A204.1 (cell line): ENCODE data around the gene OTOGL.
"Not testable (repeated sequence)": the region's sequence is repeated elsewhere in the genome, so short reads cannot be mapped to it uniquely, and the experiment has no call there.

Experiments used
- FAIRE-seq: peaks from 2 replicates; lab custom pipeline; 2012; peaks lifted over from hg19 to GRCh38; lab: Jason Lieb, UNC

Gene OTOGL

DNA sequence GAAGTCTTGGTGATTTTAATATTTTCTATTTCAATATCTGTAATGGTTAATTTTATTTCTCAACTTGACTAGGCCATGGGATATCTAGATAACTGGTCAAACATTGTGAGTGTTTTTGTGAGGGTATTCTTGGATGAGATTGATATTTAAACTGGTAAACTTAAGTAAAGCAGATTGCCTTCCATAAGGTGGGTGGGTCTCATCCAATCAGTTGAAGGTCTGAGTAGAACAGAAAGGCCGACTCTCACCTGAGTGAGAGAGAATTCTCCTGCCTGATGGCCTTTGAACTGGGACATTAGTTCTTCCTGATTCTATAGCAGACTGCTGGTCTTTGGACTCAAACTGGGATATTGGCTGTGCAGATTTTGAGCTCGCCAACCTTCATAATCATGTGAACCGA is 36.3 kb downstream of the OTOGL start:
- no peak for FAIRE-seq

DNA sequence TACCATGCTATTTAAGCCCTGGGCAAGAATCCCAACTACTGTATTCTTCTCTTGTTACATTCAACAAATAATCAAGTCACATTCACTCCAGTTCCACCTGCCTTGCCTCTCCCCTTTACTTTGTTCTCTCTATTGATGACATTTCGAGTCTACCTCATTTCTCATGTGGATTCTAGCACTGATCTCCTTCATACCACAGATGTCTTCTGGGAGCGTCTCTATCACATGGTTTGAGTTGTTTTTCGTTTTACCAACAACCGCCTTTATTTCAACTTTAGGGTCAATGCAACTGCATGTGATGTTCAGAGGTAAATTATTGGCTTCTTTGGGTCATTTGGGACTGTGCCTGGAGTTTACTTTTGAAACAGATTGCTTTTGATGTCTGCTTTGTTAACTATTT is 40.7 kb downstream of the OTOGL start:
- FAIRE-seq, result no peak

DNA sequence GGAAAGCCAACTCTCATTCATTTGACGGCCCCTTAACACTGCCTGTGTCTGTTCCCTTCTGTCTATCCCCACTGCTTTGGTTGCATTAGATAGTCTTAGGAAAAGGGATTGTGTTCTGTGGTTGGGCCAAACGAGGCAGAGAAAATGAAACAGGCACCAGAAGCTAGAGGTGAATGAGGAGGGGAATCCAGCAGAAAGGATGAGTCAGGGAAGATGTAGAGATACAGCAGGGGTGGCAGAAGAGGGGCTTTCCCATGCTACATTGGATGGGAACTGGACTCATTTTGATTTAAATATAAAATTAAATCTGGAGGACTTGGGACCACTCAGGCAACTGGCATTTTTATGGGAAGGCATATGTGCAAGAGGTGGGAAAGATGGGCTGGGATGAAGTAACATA is 43.3 kb downstream of the OTOGL start:
- FAIRE-seq, result no peak

DNA sequence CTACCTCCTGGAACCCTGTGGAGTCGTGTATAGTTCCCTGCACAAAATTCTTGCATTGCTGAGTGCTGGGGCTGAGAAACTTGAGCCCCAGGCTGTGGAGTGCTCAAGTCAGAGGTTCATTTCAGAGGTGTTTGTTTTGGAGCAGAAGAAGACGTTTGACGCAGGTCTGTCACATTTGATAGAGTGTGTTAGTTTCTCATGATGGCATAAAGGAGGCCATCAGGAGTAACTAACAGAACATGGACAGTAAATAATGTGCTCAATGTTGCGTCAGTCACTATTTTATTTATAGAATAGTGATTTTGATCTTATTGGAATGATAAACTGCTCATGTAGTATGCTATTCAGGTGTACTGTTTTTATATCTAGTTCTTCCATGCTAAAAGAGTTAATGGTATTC is 44.2 kb downstream of the OTOGL start:
- FAIRE-seq, result no peak

DNA sequence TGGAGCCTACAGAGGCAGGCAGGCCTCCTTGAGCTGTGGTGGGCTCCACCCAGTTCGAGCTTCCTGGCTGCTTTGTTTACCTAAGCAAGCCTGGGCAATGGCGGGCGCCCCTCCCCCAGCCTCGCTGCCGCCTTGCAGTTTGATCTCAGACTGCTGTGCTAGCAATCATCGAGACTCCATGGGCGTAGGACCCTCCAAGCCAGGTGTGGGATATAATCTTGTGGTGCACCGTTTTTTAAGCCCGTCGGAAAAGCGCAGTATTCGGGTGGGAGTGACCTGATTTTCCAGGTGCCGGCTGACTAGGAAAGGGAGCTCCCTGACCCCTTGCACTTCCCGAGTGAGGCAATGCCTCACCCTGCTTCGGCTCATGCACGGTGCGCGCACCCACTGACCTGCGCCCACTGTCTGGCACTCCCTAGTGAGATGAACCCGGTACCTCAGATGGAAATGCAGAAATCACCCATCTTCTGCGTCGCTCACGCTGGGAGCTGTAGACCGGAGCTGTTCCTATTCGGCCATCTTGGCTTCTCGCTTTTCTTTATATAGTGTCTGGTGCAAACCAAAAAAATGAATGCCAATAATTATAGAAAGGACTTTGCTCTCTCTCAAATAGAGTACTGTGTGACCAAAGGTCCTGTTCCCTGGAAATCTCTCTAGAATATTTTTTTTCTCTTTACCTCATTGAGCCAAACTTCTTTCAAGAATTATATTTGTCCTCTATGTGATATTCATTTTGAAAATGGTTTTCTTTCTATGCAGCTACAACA is 50.4 kb downstream of the OTOGL start:
- FAIRE-seq, result not testable (repeated sequence)

DNA sequence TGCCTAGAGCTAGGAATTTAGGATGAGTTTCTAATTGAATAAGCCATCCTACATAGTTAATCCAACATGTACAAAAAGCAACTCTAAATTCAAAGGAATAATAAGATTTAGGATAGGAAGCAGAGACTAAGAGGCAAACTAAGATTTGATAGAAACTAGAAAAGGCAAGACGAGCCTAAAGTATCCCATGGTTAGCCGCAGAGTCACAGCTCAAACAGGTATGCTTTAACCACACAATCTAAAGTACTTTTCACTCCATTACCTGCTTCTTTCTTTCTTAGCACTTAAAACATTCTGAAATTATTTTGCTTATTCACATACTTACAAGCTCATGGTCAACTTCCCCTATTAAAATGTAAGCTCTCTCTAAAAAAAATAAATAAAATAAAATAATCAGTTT is 51.8 kb downstream of the OTOGL start:
- FAIRE-seq, result no peak

DNA sequence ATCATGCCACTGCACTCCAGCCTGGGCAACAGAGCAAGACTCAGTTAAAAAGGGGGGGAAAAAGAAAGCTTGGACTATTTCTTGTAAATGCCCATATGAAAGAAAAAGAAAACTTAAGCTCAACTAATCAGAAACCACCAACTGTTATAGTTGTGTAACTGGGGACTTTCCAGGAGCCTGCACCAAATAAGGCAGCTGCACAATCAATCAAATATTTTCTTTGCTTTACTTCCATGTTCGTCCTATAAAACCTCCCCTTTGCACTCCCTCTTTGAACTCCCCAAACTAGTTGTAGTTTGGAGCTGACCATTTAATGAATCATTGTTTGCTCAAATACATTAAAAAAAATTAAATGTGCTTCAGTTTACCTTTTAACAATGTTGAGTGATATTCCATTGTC is 54.9 kb downstream of the OTOGL start:
- no peak for FAIRE-seq

DNA sequence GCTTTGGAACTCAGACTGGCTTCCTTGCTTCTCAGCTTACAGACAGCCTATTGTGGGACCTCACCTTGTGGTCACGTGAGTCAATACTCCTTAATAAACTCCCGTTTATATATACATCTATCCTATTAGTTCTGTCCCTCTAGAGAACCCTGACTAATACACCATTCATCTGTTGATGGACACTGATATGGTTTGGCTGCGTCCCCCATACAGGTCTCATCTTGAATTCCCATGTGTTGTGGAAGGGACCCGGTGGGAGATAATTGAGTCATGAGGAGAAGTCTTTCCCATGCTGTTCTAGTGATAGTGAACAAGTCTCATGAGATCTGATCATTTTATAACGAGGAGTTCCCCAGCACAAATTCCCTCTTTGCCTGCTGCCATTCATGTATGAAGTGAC is 57.0 kb downstream of the OTOGL start:
- no peak for FAIRE-seq

DNA sequence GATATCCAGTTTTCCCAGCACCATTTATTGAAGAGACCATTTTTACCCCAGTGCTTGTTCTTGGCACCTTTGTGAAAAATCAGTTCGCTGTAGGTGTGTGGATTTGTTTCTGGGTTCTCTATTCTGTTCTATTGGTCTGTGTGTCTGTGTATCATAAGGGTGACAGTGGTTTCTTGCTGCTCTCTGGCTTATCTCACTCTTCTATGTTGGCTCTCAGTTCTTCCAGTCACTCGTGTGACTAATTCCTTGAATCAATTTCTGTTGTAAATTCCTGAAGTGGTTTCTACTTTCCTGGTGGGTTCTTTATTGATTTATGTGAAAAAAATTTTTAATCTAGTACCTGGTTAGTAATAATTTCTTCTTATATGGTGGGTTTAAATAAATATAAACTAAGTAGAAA is 58.3 kb downstream of the OTOGL start:
- FAIRE-seq, result no peak

DNA sequence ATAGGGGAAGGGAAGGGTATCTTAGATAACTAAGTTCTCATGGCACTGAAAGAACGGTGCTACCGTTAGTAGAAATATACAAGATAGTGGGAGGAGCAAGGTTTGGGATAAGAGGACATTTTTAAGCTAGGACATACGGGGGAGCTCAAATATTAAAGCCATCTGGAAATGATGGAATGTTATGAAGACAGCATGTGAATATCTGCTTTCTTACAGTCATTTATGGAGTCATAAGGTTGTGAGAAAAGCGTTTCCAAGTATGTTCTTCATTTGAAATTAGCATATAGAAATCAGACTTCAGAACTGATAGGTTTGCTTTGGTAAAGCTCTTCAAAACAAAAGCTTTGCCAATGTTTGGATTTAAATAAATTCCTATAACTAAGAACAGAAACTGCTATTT is 62.3 kb downstream of the OTOGL start:
- FAIRE-seq, result no peak

DNA sequence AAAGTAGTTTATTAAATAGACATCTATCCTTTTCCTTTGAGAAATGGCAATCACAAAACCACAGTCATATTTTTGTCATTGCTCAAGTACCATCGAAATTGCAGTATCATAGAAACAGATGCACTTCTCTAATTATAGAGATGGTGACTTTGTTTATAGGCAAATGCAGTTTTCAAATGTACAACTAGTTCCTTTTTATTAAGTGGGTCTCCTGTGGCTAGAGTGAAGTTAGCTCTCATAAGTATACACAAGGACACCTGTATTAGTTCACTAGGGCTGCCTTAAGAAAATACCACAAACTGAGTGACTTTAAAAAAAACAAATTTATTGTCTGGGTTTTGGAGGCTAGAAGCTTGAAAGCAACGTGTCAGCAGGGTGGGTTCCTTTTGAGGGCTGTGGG is 62.8 kb downstream of the OTOGL start:
- no peak for FAIRE-seq

DNA sequence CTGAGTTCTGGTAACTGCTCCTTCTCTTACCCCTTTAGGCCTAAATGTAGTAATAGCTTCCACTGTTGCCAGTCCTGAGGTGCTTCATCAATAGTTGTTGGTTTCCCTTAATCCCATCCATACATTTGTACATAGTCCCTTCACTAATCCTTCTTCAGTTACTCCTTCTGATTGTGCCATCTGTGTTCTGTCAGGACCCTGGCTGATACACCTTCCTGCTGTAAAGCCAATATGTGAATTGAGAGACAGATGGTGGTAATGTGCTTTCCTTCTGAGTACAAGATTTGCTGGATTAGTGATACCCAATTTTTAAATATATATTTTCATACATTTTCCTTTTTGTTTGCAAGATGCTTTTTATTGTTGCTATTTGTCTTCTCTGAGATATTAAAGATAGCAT is 66.4 kb downstream of the OTOGL start:
- FAIRE-seq, result no peak

DNA sequence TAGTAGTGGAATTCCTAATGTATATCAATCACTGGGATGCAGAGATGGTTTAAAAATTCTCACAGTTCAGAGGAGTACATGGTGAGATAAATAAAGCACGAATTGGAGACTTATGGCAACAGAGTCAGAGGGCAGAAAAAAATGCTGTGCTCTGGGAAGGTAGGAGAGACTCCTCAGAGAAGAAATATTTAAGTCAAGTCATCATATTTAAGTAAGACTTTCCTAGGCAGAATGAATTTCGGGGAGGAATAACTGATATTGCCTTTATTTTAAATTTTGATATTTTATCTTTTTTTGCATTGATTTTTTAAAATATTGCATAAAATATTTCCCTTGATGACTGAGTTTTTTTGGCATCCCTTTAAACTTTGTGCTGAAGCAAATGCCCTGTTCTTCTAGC is 67.4 kb downstream of the OTOGL start:
- FAIRE-seq, result no peak

DNA sequence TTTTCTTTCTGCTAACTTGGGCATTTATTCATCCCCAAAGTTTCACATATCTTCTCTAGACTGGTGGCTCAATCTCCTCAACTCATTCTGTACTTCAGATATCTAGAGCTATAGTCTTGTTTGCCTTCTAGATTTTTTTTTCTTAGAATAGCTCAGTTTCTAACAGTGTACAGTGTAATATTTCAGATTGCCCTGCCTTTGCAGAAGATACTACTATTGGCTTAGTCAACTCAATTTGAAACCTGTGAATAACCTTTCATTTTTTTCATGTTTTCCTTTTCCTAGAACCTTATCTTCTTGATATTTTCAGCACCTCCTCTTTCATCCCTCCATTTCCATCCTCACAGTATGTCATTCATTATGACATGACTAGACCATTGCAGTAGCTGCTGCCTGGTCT is 69.6 kb downstream of the OTOGL start:
- no peak for FAIRE-seq

DNA sequence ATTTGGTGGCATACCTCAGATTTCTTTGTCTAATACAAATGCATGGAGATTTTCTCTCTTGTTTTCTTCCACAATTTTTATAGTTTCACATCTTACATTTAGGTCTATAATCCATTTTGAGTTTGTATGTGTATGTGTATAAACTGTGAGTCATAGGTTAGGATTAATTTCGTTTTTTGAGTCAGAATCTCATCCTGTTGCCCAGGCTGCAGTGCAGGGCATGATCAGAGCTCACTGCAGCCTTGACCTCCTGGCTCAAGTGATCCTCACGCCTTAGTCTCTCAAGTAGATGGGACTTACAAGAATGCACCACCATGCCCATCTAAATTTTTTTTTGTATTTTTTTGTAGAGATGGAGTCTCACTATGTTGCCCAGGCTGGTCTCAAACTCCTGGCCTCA is 71.6 kb downstream of the OTOGL start:
- FAIRE-seq, result no peak

DNA sequence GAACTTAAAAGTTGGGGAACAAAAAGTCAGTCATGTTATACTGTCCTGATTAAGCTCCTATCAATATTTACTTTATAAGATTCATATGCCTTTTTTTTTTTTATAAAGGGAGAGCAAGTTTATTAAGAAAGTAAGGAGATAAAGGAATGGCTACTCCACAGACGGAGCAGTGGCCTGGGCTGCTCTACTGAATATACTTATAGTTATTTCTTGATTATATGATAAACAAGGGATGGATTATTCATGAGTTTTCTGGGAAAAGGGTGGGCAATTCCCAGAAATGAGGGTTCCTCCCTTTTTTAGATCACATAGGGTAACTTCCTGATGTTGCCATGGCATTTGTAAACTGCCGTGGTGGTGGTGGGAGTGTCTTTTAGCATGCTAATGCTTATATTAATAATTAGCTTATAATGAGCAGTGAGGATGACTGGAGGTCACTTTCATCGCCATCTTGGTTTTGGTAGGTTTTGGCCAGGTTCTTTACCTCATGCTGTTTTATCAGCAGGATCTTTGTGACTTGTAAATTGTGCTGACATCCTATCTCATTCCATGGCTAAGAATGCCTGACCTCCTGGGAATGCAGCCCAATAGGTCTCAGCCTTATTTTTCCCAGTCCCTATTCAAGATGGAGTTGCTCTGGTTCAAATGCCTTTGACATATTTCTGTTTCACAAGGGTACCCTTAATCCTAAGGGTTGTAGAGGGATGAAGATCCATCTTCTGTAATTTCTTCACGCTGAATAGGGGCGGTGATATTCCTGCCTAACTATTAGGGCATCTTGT is 73.9 kb downstream of the OTOGL start:
- no peak for FAIRE-seq

DNA sequence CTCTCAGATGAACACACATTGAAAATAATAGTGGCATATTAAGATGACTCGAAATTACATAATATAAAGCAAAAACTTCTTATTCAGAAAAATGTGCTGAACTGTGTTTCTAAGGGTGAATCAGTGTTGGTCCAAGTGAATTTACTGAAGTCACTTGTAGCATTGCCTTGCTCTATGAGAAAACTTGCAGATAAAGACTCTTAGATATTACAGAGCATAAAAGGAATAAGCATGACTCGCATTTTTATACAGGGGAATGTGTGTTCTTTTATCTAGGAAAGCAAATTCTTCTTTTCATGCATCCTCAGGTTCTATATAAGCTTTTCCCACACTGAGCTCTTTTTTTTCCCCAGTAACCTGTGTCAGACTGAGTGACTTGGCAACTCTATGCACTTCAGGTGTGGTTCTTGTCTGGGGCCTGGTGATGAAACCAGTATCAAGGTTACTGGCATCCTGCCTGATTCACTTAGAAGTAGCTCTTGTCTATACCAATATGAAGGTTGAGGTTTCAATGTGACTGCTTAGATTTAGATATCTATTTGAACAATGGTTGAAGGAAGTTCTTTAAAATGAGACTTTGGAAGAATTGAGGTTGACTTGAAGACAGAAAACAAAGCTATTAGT is 76.1 kb downstream of the OTOGL start:
- FAIRE-seq, result no peak

DNA sequence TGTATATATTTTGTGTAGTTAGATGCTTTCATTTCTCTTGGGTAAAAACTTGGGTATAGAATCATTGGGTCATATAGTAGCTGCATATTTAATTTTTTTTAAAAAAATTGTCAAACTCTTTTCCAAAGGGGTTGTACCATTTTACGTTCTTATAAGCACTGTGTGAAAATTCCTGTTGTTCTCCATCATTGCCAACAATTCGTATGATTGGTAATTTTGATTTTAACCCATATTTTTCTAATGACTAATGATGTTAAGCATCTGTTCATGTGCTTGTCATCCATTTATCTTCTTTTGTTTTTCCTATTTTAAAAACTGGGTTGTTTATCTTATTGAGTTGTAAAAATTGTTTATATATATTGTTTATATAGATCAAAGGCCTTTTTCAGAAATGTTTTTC is 77.4 kb downstream of the OTOGL start:
- FAIRE-seq, result no peak

DNA sequence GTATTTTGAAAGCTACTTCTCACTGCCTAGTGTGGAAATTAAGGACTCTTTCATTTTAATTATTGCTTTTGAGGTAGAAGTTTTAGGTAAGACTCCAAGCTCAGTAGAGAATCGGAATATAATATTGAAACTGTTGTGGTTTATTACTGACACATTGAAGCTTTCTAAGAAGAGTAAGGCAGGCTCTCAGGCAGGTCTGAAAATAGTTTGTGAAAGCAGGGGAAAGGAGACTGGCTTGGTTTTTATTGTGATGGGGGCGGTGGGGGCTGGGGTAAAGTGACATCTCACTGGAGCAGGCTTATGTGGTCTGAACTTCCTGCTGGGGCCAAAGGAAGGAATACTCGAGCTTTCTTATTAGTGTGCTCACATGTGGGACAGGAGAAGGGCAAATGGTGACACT is 79.5 kb downstream of the OTOGL start:
- no peak for FAIRE-seq

DNA sequence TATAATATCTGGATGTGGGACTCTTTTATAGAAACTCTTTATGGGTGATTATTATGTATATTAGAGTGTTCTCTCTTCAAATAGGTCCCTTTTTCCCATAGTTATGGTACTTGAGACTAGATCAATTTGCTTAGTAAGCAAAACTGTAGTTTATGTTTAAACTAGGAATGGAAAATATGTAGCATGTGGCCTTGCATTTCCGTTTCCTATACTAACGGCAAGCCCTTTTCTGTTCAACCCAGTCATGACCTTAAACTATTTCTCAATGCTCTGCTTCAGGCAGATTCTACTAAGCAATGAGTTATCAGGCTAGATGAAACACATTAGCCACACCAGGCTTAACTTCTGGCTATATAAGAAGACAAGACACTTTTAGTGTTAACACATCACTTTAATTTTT is 84.6 kb downstream of the OTOGL start:
- no peak for FAIRE-seq

DNA sequence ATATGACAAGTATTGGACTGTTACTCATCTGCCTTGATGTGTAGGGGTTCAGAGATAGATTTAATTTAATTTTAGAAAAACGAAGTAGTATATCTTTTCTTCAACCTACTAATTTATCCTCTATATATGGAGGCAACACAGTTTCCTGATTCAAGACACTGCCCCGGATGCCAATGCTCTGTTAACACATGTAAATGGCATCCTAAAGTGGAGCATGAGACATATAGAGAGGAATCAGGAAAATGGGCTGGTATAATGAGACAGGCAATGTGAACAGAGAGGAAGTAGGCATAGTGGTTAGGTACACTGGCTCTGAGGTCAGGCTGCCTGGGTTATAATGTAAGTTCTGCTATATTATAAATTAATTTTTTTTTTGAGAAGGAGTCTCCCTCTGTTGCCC is 85.6 kb downstream of the OTOGL start:
- FAIRE-seq, result no peak

DNA sequence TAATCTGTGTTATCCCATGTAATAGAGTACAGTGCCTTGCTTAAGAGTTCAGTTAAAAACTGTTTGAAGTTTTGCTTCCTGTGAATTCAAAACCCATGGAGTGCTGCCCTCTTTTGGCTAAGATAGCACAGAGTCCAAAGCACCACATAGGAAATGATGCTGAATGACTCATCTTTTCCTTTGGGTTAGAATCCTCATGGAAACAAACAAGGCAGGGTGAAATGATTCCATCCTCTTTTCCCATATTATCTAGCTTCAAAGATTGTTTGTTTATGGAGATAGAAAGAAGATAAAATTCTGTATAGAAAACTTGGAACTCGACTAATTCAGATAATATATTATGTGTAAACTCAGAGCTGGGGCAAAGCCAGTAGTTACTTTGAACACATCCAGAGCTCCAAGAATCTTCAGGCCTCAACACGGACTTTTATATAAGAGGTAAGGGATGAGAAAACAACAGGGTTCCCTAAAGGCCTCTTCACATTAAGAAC is 87.4 kb downstream of the OTOGL start:
- FAIRE-seq, result peak; percentile 61

DNA sequence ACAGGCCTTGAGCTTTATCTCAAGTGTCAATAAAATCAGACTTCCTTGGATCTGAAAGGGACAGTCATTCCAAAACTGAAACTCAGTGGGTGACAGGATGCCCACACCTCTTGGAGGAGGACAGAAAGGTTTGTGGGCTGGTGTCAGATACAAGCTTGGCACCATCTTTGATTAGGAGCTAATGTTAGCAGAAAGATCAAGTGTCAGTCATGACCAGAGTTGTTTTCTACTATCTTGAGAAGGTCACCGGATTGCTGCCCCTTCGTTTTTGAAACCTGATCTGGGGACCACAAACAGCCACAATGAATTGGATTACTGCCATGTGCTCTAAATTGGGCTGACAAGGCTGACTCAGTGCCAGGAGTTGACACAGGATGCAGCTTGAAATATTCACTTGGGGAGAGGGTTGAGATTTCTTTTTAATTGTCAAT is 88.3 kb downstream of the OTOGL start:
- FAIRE-seq, result no peak
